22Rv1 (cell line): ENCODE results near the gene ECE1.

Experiments used
- ZFX ChIP-seq: fragments of 450-650 bp; IDR thresholded peaks from 2 replicates; pipeline ENCODE4 v1.6.1; 2017; ENCODE audit warnings: antibody characterized with exemption, borderline replicate concordance
- TF ChIP-seq, protein P1 (sequence below): fragments of 450-650 bp; IDR thresholded peaks from 2 replicates; pipeline ENCODE4 v1.5.1; 2017; ENCODE audit warnings: mild to moderate bottlenecking

- TF ChIP-seq, protein P1, sequence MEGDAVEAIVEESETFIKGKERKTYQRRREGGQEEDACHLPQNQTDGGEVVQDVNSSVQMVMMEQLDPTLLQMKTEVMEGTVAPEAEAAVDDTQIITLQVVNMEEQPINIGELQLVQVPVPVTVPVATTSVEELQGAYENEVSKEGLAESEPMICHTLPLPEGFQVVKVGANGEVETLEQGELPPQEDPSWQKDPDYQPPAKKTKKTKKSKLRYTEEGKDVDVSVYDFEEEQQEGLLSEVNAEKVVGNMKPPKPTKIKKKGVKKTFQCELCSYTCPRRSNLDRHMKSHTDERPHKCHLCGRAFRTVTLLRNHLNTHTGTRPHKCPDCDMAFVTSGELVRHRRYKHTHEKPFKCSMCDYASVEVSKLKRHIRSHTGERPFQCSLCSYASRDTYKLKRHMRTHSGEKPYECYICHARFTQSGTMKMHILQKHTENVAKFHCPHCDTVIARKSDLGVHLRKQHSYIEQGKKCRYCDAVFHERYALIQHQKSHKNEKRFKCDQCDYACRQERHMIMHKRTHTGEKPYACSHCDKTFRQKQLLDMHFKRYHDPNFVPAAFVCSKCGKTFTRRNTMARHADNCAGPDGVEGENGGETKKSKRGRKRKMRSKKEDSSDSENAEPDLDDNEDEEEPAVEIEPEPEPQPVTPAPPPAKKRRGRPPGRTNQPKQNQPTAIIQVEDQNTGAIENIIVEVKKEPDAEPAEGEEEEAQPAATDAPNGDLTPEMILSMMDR = no peak
- no peak for TF ChIP-seq ZFX
Measured at GRCh38 chr1:21300774-21301173, 10.5 kb upstream of the ECE1 start.
